ENCODE results near the gene ACOT8. TPM values are rescaled to one million over a fixed set of nuclear protein-coding genes. Genes with fewer than 3 reads are reported as not detected.

Gene ACOT8
- total and polyA plus RNA-seq, 2 of the 4 experiments (the other 2 are of a cell fraction) = 29.8 to 47.5 TPM

DNA sequence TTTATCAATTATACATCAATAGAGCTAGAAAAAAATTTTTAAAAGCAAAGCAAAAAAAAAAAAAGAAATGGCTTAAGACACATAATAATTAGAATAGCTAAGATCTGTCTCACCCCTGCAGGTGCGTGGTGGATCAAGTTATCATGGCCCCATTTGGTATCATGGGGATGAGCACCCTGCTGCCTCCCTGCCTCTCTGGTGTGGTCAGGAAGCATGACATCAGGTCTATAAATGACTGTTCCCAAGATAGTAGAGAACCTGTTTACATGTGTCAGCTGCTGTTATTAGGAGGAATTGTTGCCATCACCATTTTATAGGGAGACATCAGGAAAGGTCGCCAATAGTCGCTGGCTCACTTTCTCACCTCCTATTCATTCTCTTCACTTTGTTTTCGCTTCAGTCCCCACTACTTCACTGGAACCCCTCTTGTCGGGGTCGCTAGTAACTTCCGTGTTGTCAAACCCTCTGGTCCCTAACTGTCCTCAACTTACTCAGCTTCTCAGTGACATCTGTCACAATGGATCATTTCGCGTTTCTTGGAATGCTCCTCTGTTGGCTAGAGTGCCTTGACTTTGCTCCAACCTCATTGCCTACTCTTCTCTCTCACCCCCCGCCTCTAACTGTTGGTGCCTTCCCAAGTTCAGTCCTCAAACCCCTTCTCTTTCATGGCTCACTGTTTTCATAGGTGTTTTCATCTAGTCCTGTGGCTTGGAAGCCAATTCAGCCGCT is 60.7 kb downstream of the ACOT8 start:
- no peak overlapping the region for H3K4me3 ChIP-seq (ENCODE audit: insufficient read depth, low read depth, low read length)
- no peak for ATAC-seq (ENCODE audit: low read depth)

More for the DNA sequence above, 60.7 kb downstream of the ACOT8 start:
- Histone ChIP-seq H4K8ac (ENCODE audit: low read depth in 2 of 2, low read length in 2 of 2) (no peak overlapping the region), H3K18ac (ENCODE audit: low read depth, low read length) (no peak overlapping the region), H3K9me3 (ENCODE audit: control insufficient read depth, insufficient read depth, low read length) (no peaks in the 10 kb centered on the region), H3K56ac (ENCODE audit: extremely low read depth, insufficient read depth, low read length) (no peak overlapping the region), H2AFZ (replicated peaks; ENCODE audit: low read length, poor library complexity) (no peak overlapping the region), H2BK5ac (ENCODE audit: low read depth, low read length, poor library complexity, severe bottlenecking) (no peak overlapping the region), H2BK120ac (ENCODE audit: low read depth, low read length) (no peak overlapping the region), H3K79me1 (ENCODE audit: low read depth in 1 of 2, low read length in 2 of 2) (peaks cover 22 to 30% of the 10 kb centered on the region in 2 experiments), H3K9me1 (ENCODE audit: insufficient read depth, low read length) (peaks cover 5% of the 10 kb centered on the region; the same call in 1 of the 2 replicates), H4K91ac (ENCODE audit: insufficient read depth, low read depth, low read length) (no peak overlapping the region), H3K4ac (ENCODE audit: low read depth, low read length) (no peak overlapping the region), H2BK20ac (ENCODE audit: low read depth, low read length) (no peak overlapping the region), H3K4me1 (ENCODE audit: control insufficient read depth, insufficient read depth, low read length) (peaks cover 6% of the 10 kb centered on the region), H2AK9ac (replicated peaks; ENCODE audit: low read depth, low read length, poor library complexity) (no peak overlapping the region), H3K27me3 (ENCODE audit: control insufficient read depth, insufficient read depth, low read length) (no peaks in the 10 kb centered on the region), H3K23ac (ENCODE audit: low read depth, low read length) (no peak overlapping the region), H3K9ac (ENCODE audit: low read depth, low read length) (no peak overlapping the region), H4K20me1 (ENCODE audit: insufficient read depth, low read length) (peaks cover 2% of the 10 kb centered on the region; the same call in 1 of the 2 replicates), H3K14ac (replicated peaks; ENCODE audit: low read depth, low read length) (no peak overlapping the region), H3K4me2 (ENCODE audit: low read depth, low read length) (no peak overlapping the region), H2BK15ac (ENCODE audit: low read depth, low read length) (no peak overlapping the region), H3K27ac (ENCODE audit: insufficient read depth, low read length) (no peak overlapping the region), H4K5ac (ENCODE audit: low read depth, low read length) (no peak overlapping the region), H2AK5ac (ENCODE audit: low read depth, low read length) (no peak overlapping the region), H3K36me3 (ENCODE audit: control insufficient read depth, insufficient read depth, low read length) (peaks cover 31% of the 10 kb centered on the region)
- dilution Hi-C loops (cut with HindIII; ENCODE audit: low sequenced_read_pairs, unreplicated experiment) (no loop called here), intact Hi-C loops (cut with micrococcal nuclease) (no loop called here), in situ Hi-C loops (cut with MboI; ENCODE audit: low sequenced_read_pairs) (loop anchor here (25.0 kb wide), 3 partner anchors 759 to 1859 kb away; partner anchors contain the start of gene TTPAL)
- ChIA-PET CTCF (interaction anchor here (0.7 to 1.7 kb wide), 2 partner anchors 25 to 272 kb away, joined by 3 to 4 read pairs; no protein-coding TSS in a partner anchor), POLR2A (ENCODE audit: unreplicated experiment) (no interaction called here)
- BruUV-seq (replicated peaks) = no TSS peak
- WGBS, 2 experiments (ENCODE audit: extremely low coverage in 2 of 2, insufficient read length in 1 of 2) = 96% methylated on average over 8 of the region's 11 CpGs; no CpG with 5 or more reads in 1 of the 2 experiments
- TF ChIP-seq MAFK (IDR thresholded peaks at IDR 0.05; ENCODE audit: low read depth, low read length) (no peak), RFX5 (IDR thresholded peaks at IDR 0.05; ENCODE audit: low read depth, low read length) (no peak), ELK1 (IDR thresholded peaks at IDR 0.05; ENCODE audit: borderline replicate concordance, low read depth, low read length) (no peak), CEBPB (IDR thresholded peaks at IDR 0.05; ENCODE audit: low read depth, low read length) (no peak), CTCF (conservative IDR thresholded peaks at IDR 0.05; ENCODE audit: low read depth, low read length) (no peak), NFE2L2 (IDR thresholded peaks at IDR 0.05; ENCODE audit: low read depth, low read length) (no peak), CHD1 (IDR thresholded peaks at IDR 0.05; ENCODE audit: low read depth, low read length) (no peak)
- TF ChIP-seq, protein P1, sequence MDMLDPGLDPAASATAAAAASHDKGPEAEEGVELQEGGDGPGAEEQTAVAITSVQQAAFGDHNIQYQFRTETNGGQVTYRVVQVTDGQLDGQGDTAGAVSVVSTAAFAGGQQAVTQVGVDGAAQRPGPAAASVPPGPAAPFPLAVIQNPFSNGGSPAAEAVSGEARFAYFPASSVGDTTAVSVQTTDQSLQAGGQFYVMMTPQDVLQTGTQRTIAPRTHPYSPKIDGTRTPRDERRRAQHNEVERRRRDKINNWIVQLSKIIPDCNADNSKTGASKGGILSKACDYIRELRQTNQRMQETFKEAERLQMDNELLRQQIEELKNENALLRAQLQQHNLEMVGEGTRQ (IDR thresholded peaks at IDR 0.05; ENCODE audit: low read depth, low read length) = no peak
- DNase-seq = no peak

Measured in IMR-90 (cell line).